Superior temporal gyrus (tissue), 1 donor: Measurements from ENCODE around the gene EIF4A3.
"Not testable (repeated sequence)": the region's sequence is repeated elsewhere in the genome, so short reads cannot be mapped to it uniquely, and the experiment has no call there.

Source experiments
- DNase-seq: peaks from one replicate; pipeline ENCODE4 v3.0.0-alpha.2; 2016; ENCODE audit errors: extremely low spot score

EIF4A3 gene

GRCh38 chr17:80173126-80173525 lies 26.2 kb upstream of the EIF4A3 start:
- no peak for DNase-seq

GRCh38 chr17:80171681-80172080 lies 24.8 kb upstream of the EIF4A3 start:
- DNase-seq, result no peak

- no peak for DNase-seq
These were observed 23.0 kb upstream of the EIF4A3 start, which contains the start of gene CARD14 for GRCh38 chr17:80169784-80170500. Gene CARD14 (plus strand): TSS chr17:80170030. CDS start chr17:80181439, 11,409 bp downstream.

GRCh38 chr17:80169107-80169506 lies 22.2 kb upstream of the EIF4A3 start:
- DNase-seq, result no peak

- DNase-seq, result no peak
These were observed 21.4 kb upstream of the EIF4A3 start for GRCh38 chr17:80168371-80168770.

GRCh38 chr17:80166446-80166845 lies 19.5 kb upstream of the EIF4A3 start:
- no peak for DNase-seq

GRCh38 chr17:80164185-80164584 lies 17.3 kb upstream of the EIF4A3 start:
- DNase-seq, result peak; percentile 32

GRCh38 chr17:80163336-80163735 lies 16.4 kb upstream of the EIF4A3 start:
- no peak for DNase-seq

- no peak for DNase-seq
These were observed 13.6 kb upstream of the EIF4A3 start for GRCh38 chr17:80160536-80160935.

- no peak for DNase-seq
These were observed 11.9 kb upstream of the EIF4A3 start for GRCh38 chr17:80158846-80159245.

GRCh38 chr17:80155600-80155999 lies 8.7 kb upstream of the EIF4A3 start:
- not testable (repeated sequence) for DNase-seq

GRCh38 chr17:80154166-80154565 lies 7.2 kb upstream of the EIF4A3 start:
- DNase-seq, result no peak

- DNase-seq, result no peak
These were observed 6.1 kb upstream of the EIF4A3 start for GRCh38 chr17:80153004-80153403.

GRCh38 chr17:80152081-80152702 lies 5.3 kb upstream of the EIF4A3 start:
- DNase-seq, result no peak

- DNase-seq, result peak; percentile 41
These were observed 4.4 kb upstream of the EIF4A3 start for GRCh38 chr17:80151333-80151732.

- no peak for DNase-seq
These were observed 550 bp downstream of the EIF4A3 start for GRCh38 chr17:80146121-80147034.

- DNase-seq, result no peak
These were observed 1.6 kb downstream of the EIF4A3 start for GRCh38 chr17:80145076-80146075.

- DNase-seq, result no peak
These were observed 4.0 kb downstream of the EIF4A3 start for GRCh38 chr17:80142929-80143328.

- no peak for DNase-seq
These were observed 5.3 kb downstream of the EIF4A3 start for GRCh38 chr17:80141463-80142165.

GRCh38 chr17:80138856-80139426 lies 8.0 kb downstream of the EIF4A3 start:
- DNase-seq, result no peak
